Keratinocyte (primary cell): ENCODE measurements around the gene PHF5A. TPM values are rescaled to one million over a fixed set of nuclear protein-coding genes. Genes with fewer than 3 reads are reported as not detected.

Experiments
- DNase-seq: peaks from one replicate; pipeline ENCODE4 v3.0.0-alpha.2; 2011; ENCODE audit warnings: low read depth, missing footprints, low spot score
- FAIRE-seq: peaks from 2 replicates; lab custom pipeline; 2011; peaks lifted over from hg19 to GRCh38; lab: Jason Lieb, UNC
- H2AFZ ChIP-seq: 2 replicates; pipeline ENCODE4 v1.6.0; 2012; ENCODE audit warnings: low read length, control low read depth, inconsistent platforms; ENCODE audit not compliant: control insufficient read depth
- H3K27ac ChIP-seq: 2 replicates; pipeline ENCODE4 v1.5.1; 2011; ENCODE audit warnings: low read length; ENCODE audit not compliant: control insufficient read depth, insufficient read depth
- H3K27me3 ChIP-seq: 3 replicates; pipeline ENCODE4 v1.6.0; 2011; ENCODE audit warnings: low read length; ENCODE audit not compliant: control insufficient read depth, insufficient read depth; ENCODE audit errors: extremely low read depth
- H3K36me3 ChIP-seq, 2 experiments: 2 replicates in 1 of 2; 3 replicates in 1 of 2; pipeline ENCODE4 v1.5.1; 2011; ENCODE audit warnings: low read length in 2 of 2, mild to moderate bottlenecking in 1 of 2; ENCODE audit not compliant: control insufficient read depth in 2 of 2, insufficient read depth in 2 of 2; ENCODE audit errors: extremely low read depth in 1 of 2
- H3K4me1 ChIP-seq: 3 replicates; pipeline ENCODE4 v1.5.1; 2011; ENCODE audit warnings: low read length; ENCODE audit not compliant: control insufficient read depth, insufficient read depth; ENCODE audit errors: extremely low read depth
- H3K4me2 ChIP-seq: 3 replicates; pipeline ENCODE4 v1.6.0; 2011; ENCODE audit warnings: low read depth, low read length; ENCODE audit not compliant: control insufficient read depth, insufficient read depth; ENCODE audit errors: extremely low read depth
- H3K4me3 ChIP-seq, 3 experiments: fragments of 200-600 bp in 1 of 3; sonication (generic) in 1 of 3; 2 replicates in 2 of 3; 3 replicates in 1 of 3; pipeline ENCODE4 v1.5.1; 2011 to 2016; ENCODE audit warnings: low read length in 3 of 3, mild to moderate bottlenecking in 3 of 3, control low read depth in 2 of 3, inconsistent platforms in 1 of 3, low read depth in 1 of 3, mixed read lengths in 1 of 3, mixed run types in 1 of 3, moderate library complexity in 1 of 3; ENCODE audit not compliant: control insufficient read depth in 2 of 3, insufficient read depth in 2 of 3; ENCODE audit errors: extremely low read depth in 1 of 3
- H3K79me2 ChIP-seq: 2 replicates; pipeline ENCODE4 v1.6.0; 2012; ENCODE audit warnings: low read length; ENCODE audit not compliant: control insufficient read depth, insufficient read depth
- H3K9ac ChIP-seq: 3 replicates; pipeline ENCODE4 v1.6.0; 2011; ENCODE audit warnings: low read length; ENCODE audit not compliant: control insufficient read depth, insufficient read depth; ENCODE audit errors: extremely low read depth
- H3K9me1 ChIP-seq: 3 replicates; pipeline ENCODE4 v1.6.0; 2011; ENCODE audit warnings: low read length; ENCODE audit not compliant: control insufficient read depth, insufficient read depth; ENCODE audit errors: extremely low read depth
- H3K9me3 ChIP-seq: 2 replicates; pipeline ENCODE4 v1.5.1; 2012; ENCODE audit warnings: low read depth, low read length; ENCODE audit not compliant: control insufficient read depth
- H4K20me1 ChIP-seq: 3 replicates; pipeline ENCODE4 v1.6.0; 2011; ENCODE audit warnings: low read length; ENCODE audit not compliant: control insufficient read depth, insufficient read depth; ENCODE audit errors: extremely low read depth
- CTCF ChIP-seq, 3 experiments: IDR thresholded peaks in 1 of 3; conservative IDR thresholded peaks in 1 of 3; optimal IDR thresholded peaks in 1 of 3; 2 replicates in 2 of 3; 3 replicates in 1 of 3; pipeline versions ENCODE3 to v1.5.1; 2011; ENCODE audit warnings: low read length in 3 of 3, mild to moderate bottlenecking in 3 of 3, moderate library complexity in 2 of 3, control low read depth in 1 of 3, inconsistent platforms in 1 of 3; ENCODE audit not compliant: insufficient read depth in 2 of 3; ENCODE audit errors: extremely low read depth in 1 of 3
- EZH2 ChIP-seq: IDR thresholded peaks from one replicate; pipeline ENCODE4 v1.6.1; 2012; ENCODE audit warnings: inconsistent platforms, mild to moderate bottlenecking, low read length, moderate library complexity
- dilution Hi-C: fragments of 300-500 bp; cut with MboI; formaldehyde crosslinking; loops from one replicate; pipeline ENCODE4 v1.7.0; 2020; ENCODE audit warnings: low sequenced_read_pairs; ENCODE audit not compliant: extremely low pct_ligation_motif_present
- polyA plus RNA-seq, 5 experiments: library from polyadenylated mRNA; depleted of rRNA in 3 of 5; stranded (reverse) in 3 of 5; stranded (forward) in 1 of 5; unstranded in 1 of 5; fragments of >200 nt; gene quantifications; 1 replicate in 1 of 5; 2 replicates in 3 of 5; 3 replicates in 1 of 5; pipeline versions ENCODE4 v1.2.1 to v1.2.3, GENCODE V29; 2011 to 2012; ENCODE audit warnings: missing spikeins in 2 of 5, low read depth in 1 of 5, low replicate concordance in 1 of 5

PHF5A gene
- polyA plus RNA-seq, 1 donor (not counting 4 experiments of a cell fraction or from before 2014, with no cell fraction given): 77.7 TPM

GRCh38 chr22:41513391-41513790, 44.9 kb upstream of the PHF5A start:
- Histone ChIP-seq H3K9me3 (no peaks in the 10 kb centered on the region), H3K4me1 (peaks cover 23% of the 10 kb centered on the region), H3K4me2 (no peak overlapping the region), H3K27ac (no peak overlapping the region), H3K4me3 (no peak overlapping the region), H2AFZ (no peak overlapping the region), H3K9ac (no peak overlapping the region), H4K20me1 (no peaks in the 10 kb centered on the region), H3K36me3 (peaks cover 31 to 54% of the 10 kb centered on the region in 2 experiments), H3K9me1 (no peaks in the 10 kb centered on the region), H3K27me3 (no peaks in the 10 kb centered on the region), H3K79me2 (no peaks in the 10 kb centered on the region)
- DNase-seq (no peak), FAIRE-seq (peak; percentile 49)
- no peak for TF ChIP-seq CTCF (optimal IDR thresholded peaks at IDR 0.05 in 1 of 3, IDR thresholded peaks at IDR 0.05 in 1 of 3, conservative IDR thresholded peaks at IDR 0.05 in 1 of 3; ENCODE audit: extremely low read depth in 1 of 3, insufficient read depth in 2 of 3, low read length in 3 of 3)
- TF ChIP-seq EZH2: no peak
- dilution Hi-C loops: no loop called here

DNA sequence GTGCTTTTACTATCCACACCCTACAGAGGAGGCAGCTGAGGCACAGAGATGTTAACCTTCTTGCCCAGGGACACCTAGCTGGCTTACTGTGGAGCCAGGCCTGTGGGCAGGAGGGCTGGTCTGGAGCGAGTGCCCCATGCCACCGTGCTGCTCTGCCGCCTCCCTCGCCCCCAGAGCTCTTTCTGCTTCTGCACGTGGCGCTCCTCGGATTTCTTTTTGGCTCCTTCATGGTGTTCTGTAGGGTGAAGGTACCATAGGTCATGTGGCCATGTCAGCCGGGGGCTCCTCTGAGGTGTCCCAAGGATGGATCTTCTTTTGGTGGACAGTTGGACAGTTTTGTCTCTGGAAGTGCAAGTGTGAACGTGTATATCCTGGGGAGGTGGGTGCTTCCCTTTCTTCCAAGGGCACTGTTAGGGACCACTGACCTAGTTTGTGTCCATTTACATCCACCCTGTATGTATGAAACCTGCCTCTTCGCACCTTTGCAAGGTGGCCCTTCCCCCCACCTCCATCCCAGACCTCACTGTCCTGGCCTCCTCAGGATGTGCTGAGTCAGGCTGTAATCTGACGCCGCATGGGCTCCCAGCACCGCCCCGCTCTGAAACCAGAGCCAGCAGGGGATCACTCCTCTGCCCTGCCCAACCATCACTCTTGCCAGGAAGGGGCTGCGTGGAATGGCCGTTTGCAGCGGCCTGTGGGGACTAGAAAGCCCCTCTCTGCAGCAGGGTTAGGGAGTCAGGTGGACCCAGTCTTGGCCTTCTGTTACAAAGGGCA, 44.1 kb upstream of the PHF5A start:
- Histone ChIP-seq H3K9me1 (no peaks in the 10 kb centered on the region), H3K9ac (no peak overlapping the region), H3K4me2 (no peak overlapping the region), H3K27ac (no peak overlapping the region), H3K27me3 (no peaks in the 10 kb centered on the region), H3K79me2 (no peaks in the 10 kb centered on the region), H3K4me1 (peaks cover 19% of the 10 kb centered on the region), H3K9me3 (no peaks in the 10 kb centered on the region), H2AFZ (no peak overlapping the region), H3K36me3 (peaks cover 32 to 59% of the 10 kb centered on the region in 2 experiments), H4K20me1 (no peaks in the 10 kb centered on the region), H3K4me3 (no peak overlapping the region)
- DNase-seq: no peak
- peak; percentile 83 for FAIRE-seq
- dilution Hi-C loops: no loop called here
- TF ChIP-seq CTCF (optimal IDR thresholded peaks at IDR 0.05 in 1 of 3, IDR thresholded peaks at IDR 0.05 in 1 of 3, conservative IDR thresholded peaks at IDR 0.05 in 1 of 3; ENCODE audit: extremely low read depth in 1 of 3, insufficient read depth in 2 of 3, low read length in 3 of 3): no peak
- no peak for TF ChIP-seq EZH2
